Liver (tissue), 9 donors: Measurements from ENCODE around the gene OR4K2. TPM values are rescaled to one million over a fixed set of nuclear protein-coding genes. Genes with fewer than 3 reads are reported as not detected.

Source experiments
- DNase-seq: peaks from one replicate; pipeline ENCODE4 v3.0.0-alpha.2; 2017; ENCODE audit warnings: low spot score
- H3K27ac ChIP-seq, 2 donors: one replicate each; pipeline ENCODE4 v1.7.0; 2013; ENCODE audit warnings: inconsistent platforms in 2 of 2, low read length in 2 of 2, control low read depth in 1 of 2, low read depth in 1 of 2, mild to moderate bottlenecking in 1 of 2
- H3K27me3 ChIP-seq, 4 donors: one replicate each; pipeline versions ENCODE4 v1.6.1 to v1.7.0; 2013; ENCODE audit warnings: low read length in 3 of 4, inconsistent platforms in 1 of 4, mild to moderate bottlenecking in 1 of 4, moderate library complexity in 1 of 4; ENCODE audit not compliant: control insufficient read depth in 4 of 4, insufficient read depth in 4 of 4
- H3K36me3 ChIP-seq, 4 donors: one replicate each; pipeline versions ENCODE4 v1.6.1 to v1.7.0; 2013; ENCODE audit warnings: low read length in 3 of 4, mild to moderate bottlenecking in 3 of 4, low read depth in 1 of 4, moderate library complexity in 1 of 4; ENCODE audit not compliant: control insufficient read depth in 4 of 4, insufficient read depth in 3 of 4
- H3K4me1 ChIP-seq, 4 donors: one replicate each; pipeline versions ENCODE4 v1.6.1 to v1.7.0; 2013; ENCODE audit warnings: low read length in 3 of 4, mild to moderate bottlenecking in 3 of 4, moderate library complexity in 1 of 4; ENCODE audit not compliant: control insufficient read depth in 4 of 4, insufficient read depth in 4 of 4
- H3K4me3 ChIP-seq, 3 donors: one replicate each; pipeline versions ENCODE4 v1.6.1 to v1.7.0; 2013; ENCODE audit warnings: low read length in 3 of 3, control low read depth in 1 of 3, low read depth in 1 of 3, mild to moderate bottlenecking in 1 of 3
- H3K9ac ChIP-seq, 2 donors: one replicate each; pipeline ENCODE4 v1.7.0; 2013; ENCODE audit warnings: low read length in 2 of 2, mild to moderate bottlenecking in 2 of 2, moderate library complexity in 2 of 2, control low read depth in 1 of 2, low read depth in 1 of 2
- H3K9me3 ChIP-seq, 4 donors: one replicate each; pipeline versions ENCODE4 v1.6.1 to v1.7.0; 2013; ENCODE audit warnings: low read length in 3 of 4; ENCODE audit not compliant: control insufficient read depth in 4 of 4
- EGR1 ChIP-seq, 2 donors: IDR thresholded peaks; 2 replicates each; pipeline ENCODE4 v1.6.1; 2016 to 2018; ENCODE audit warnings: antibody characterized with exemption in 2 of 2, low read depth in 2 of 2
- FOXA1 ChIP-seq: IDR thresholded peaks from 2 replicates; pipeline ENCODE4 v1.6.1; 2016; ENCODE audit warnings: antibody characterized with exemption
- FOXA2 ChIP-seq: IDR thresholded peaks from 2 replicates; pipeline ENCODE4 v1.6.1; 2016; ENCODE audit warnings: antibody characterized with exemption
- HNF4A ChIP-seq, 2 donors: conservative IDR thresholded peaks; 2 replicates each; pipeline ENCODE4 v1.6.1; 2016; ENCODE audit warnings: antibody characterized with exemption in 2 of 2, mild to moderate bottlenecking in 2 of 2
- HNF4G ChIP-seq: IDR thresholded peaks from 2 replicates; pipeline ENCODE4 v1.6.1; 2016; ENCODE audit warnings: antibody characterized with exemption
- RAD21 ChIP-seq, 2 donors: IDR thresholded peaks; 2 replicates each; pipeline ENCODE4 v1.6.1; 2016; ENCODE audit warnings: antibody characterized with exemption in 2 of 2, mild to moderate bottlenecking in 2 of 2
- REST ChIP-seq: IDR thresholded peaks from 2 replicates; pipeline ENCODE4 v1.6.1; 2016; ENCODE audit warnings: antibody characterized with exemption, mild to moderate bottlenecking
- RXRA ChIP-seq, 2 donors: IDR thresholded peaks; 2 replicates each; pipeline ENCODE4 v1.6.1; 2017 to 2018; ENCODE audit warnings: antibody characterized with exemption in 2 of 2, mild to moderate bottlenecking in 1 of 2
- TAF1 ChIP-seq: conservative IDR thresholded peaks from 2 replicates; pipeline ENCODE4 v1.6.1; 2016; ENCODE audit warnings: antibody characterized with exemption, mild to moderate bottlenecking
- YY1 ChIP-seq: IDR thresholded peaks from 2 replicates; pipeline ENCODE4 v1.6.1; 2016; ENCODE audit warnings: antibody characterized with exemption, mild to moderate bottlenecking
- ZBTB33 ChIP-seq: IDR thresholded peaks from 2 replicates; pipeline ENCODE4 v1.6.1; 2016; ENCODE audit warnings: antibody characterized with exemption
- WGBS: extraction: QIAGEN DNeasy Blood & Tissue Kit; methylation state at CpG from one replicate; pipeline ENCODE4 v1.1.7; 2013; 5-methylcytosine and 5-hydroxymethylcytosine counted together
- polyA plus RNA-seq, 2 donors: library from polyadenylated mRNA; stranded (reverse) in 1 of 2; unstranded in 1 of 2; fragments of 200-250 nt in 1 of 2; fragments of >200 nt in 1 of 2; fragmentation: Nextera tagmentation in 1 of 2; extraction: Ambion mirVana in 1 of 2; gene quantifications; one replicate each; pipeline versions ENCODE4 v1.2.1 to v1.2.3, GENCODE V29; 2013 to 2015
- total RNA-seq, 2 donors: library from RNA; depleted of rRNA; stranded (reverse); fragments of >200 nt; gene quantifications; one replicate each; pipeline ENCODE4 v1.2.3, GENCODE V29; 2014
- TF ChIP-seq, protein P1 (sequence below): fragments of 150-350 bp; IDR thresholded peaks from 2 replicates; pipeline ENCODE4 v1.5.1; 2017; ENCODE audit warnings: improper control_type of control experiment, low read depth, low read length; ENCODE audit not compliant: missing input control
- donor health status: healthy.
- donor health status: healthy.
- donor health status: healthy.
- donor health status: healthy.
- donor health status: healthy.

Gene OR4K2
- total and polyA plus RNA-seq, 4 donors = not detected

DNA sequence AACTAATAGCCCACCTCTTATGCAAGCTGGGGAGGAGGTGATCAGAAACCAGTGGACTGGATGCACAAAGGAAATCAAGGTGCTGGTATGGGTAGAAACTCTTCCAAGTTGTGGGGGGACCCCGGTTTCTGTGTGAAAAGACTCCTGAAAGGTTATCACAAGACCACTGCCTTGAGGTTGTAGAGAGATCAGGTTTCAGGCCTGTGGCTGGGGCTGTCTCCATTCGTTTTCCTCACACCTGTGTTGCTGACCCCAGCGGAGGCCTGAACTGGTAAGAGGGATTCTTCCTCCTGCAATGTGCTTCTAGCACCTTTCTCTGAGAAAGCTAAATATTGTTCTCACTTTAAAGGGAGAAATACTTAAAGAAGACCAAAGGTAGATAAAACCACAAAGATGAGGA, 36.2 kb downstream of the OR4K2 start:
- 47% methylated on average over 3 of the region's 3 CpGs for WGBS
- no peak for TF ChIP-seq HNF4G
- TF ChIP-seq FOXA2 = no peak
- no peak for TF ChIP-seq REST
- TF ChIP-seq RAD21 (IDR thresholded peaks at IDR 0.05) = no peak
- TF ChIP-seq FOXA1 = no peak
- no peak for TF ChIP-seq HNF4A (conservative IDR thresholded peaks at IDR 0.05)
- no peak for TF ChIP-seq EGR1 (IDR thresholded peaks at IDR 0.05; ENCODE audit: low read depth in 2 of 2)
- no peak for TF ChIP-seq RXRA (IDR thresholded peaks at IDR 0.05)
- no peak for TF ChIP-seq ZBTB33
- no peaks in the 10 kb centered on the region for H3K4me1 ChIP-seq
- no peak overlapping the region for H3K4me3 ChIP-seq
- H3K9me3 ChIP-seq = no peaks in the 10 kb centered on the region
- no peak overlapping the region for H3K27ac ChIP-seq
- no peak overlapping the region for H3K9ac ChIP-seq
- H3K36me3 ChIP-seq = no peaks in the 10 kb centered on the region
- H3K27me3 ChIP-seq = no peaks in the 10 kb centered on the region
- no peak for DNase-seq

- no peaks in the 10 kb centered on the region for H3K9me3 ChIP-seq
- H3K27ac ChIP-seq = no peak overlapping the region
- no peaks in the 10 kb centered on the region for H3K36me3 ChIP-seq
- WGBS = 62% methylated on average over 3 of the region's 3 CpGs
- no peak overlapping the region for H3K9ac ChIP-seq
- no peak overlapping the region for H3K4me3 ChIP-seq
- no peaks in the 10 kb centered on the region for H3K4me1 ChIP-seq
- no peak for DNase-seq
- no peak for TF ChIP-seq RXRA (IDR thresholded peaks at IDR 0.05)
- no peaks in the 10 kb centered on the region for H3K27me3 ChIP-seq
Observed at GRCh38 chr14:19917243-19917642, 42.3 kb downstream of the OR4K2 start.

DNA sequence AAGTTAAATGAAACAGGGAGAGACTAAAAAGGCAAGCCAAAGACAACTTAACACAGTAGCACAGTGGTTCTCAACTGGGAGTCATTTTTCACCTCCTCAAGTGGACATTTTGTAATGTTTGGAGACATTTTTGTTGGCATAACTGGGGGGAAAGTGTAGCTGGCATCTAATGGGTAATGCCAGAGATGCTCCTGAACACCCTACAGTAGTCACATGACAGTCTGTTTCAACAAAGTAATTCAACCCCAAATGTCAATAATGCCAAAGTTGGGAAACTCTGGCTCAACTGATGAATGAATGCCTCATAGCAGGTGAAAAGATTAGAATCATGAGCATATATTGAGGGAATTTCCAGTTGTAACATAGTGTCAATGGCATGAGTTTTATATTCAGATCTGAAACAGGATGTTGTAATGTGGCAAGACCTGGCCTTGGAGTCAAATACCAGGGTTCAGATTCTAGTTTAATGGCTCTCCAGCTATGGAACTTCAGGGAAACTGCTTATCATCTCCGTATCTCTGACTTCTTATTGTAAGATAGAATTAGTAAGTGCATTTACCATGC, 43.1 kb downstream of the OR4K2 start:
- Histone ChIP-seq H3K4me3 (no peak overlapping the region), H3K27me3 (no peaks in the 10 kb centered on the region), H3K36me3 (no peaks in the 10 kb centered on the region), H3K4me1 (no peaks in the 10 kb centered on the region), H3K9ac (no peak overlapping the region), H3K9me3 (no peaks in the 10 kb centered on the region), H3K27ac (no peak overlapping the region)
- DNase-seq = no peak
- 56% methylated on average over 1 of the region's 1 CpG for WGBS
- TF ChIP-seq, protein P1, sequence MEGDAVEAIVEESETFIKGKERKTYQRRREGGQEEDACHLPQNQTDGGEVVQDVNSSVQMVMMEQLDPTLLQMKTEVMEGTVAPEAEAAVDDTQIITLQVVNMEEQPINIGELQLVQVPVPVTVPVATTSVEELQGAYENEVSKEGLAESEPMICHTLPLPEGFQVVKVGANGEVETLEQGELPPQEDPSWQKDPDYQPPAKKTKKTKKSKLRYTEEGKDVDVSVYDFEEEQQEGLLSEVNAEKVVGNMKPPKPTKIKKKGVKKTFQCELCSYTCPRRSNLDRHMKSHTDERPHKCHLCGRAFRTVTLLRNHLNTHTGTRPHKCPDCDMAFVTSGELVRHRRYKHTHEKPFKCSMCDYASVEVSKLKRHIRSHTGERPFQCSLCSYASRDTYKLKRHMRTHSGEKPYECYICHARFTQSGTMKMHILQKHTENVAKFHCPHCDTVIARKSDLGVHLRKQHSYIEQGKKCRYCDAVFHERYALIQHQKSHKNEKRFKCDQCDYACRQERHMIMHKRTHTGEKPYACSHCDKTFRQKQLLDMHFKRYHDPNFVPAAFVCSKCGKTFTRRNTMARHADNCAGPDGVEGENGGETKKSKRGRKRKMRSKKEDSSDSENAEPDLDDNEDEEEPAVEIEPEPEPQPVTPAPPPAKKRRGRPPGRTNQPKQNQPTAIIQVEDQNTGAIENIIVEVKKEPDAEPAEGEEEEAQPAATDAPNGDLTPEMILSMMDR = no peak
- TF ChIP-seq HNF4A (conservative IDR thresholded peaks at IDR 0.05) = no peak
- TF ChIP-seq TAF1 = no peak
- TF ChIP-seq YY1 = no peak
